ENCODE results near the gene SLC38A10. TPM values are rescaled to one million over a fixed set of nuclear protein-coding genes. Genes with fewer than 3 reads are reported as not detected.

SLC38A10 gene
- total RNA-seq, 1 experiment from 2014 or later = 81.4 TPM

DNA sequence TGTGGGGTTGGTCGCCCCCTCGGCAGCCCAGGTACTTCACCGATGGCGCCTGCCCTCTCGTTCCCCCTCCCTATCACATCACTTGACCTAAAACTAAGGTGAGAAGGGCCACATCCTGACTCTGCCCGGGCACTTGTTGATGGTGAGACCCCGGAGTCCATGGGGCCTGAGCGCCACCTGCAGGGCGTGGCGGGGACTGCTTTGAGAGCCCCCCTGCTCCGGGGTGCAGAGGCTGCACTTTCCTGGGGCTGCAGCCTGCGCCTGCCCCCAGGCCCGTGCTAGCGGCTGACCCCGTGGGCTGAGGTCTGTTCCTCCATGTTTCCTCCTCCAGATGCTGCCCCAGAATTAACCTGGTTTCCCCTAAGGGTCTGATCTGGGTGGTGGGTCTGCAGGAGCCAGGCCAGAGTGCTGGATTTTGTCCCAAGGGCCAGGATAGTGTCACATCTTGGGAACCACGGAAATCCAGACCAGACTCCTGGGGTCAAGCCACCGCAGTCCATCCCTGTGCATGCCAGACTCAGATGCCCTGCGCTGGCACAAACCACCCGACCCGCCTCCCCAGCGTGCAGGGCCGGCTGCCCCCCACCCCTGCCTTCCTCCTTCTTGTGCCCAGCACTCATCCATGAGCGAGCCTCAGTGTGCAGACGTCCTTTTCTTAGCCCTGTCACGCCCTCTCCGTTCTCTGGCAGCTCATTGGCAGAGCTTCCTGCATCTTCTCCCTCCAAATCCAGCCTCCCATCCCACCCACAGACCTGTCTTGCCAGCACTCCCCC lies 53.3 kb downstream of the SLC38A10 start:
- Histone ChIP-seq H3K4me3 (no peak overlapping the region), H3K9me3 (replicated peaks) (no peaks in the 10 kb centered on the region), H3K27ac (no peak overlapping the region), H3K27me3 (replicated peaks) (no peaks in the 10 kb centered on the region), H3K4me1 (replicated peaks) (peaks cover 23% of the 10 kb centered on the region), H3K36me3 (peaks cover 67% of the 10 kb centered on the region)
- DNase-seq (ENCODE audit: low read depth in 1 of 2, low spot score in 2 of 2) = peak in 1 of 2 experiments; percentile 57

DNA sequence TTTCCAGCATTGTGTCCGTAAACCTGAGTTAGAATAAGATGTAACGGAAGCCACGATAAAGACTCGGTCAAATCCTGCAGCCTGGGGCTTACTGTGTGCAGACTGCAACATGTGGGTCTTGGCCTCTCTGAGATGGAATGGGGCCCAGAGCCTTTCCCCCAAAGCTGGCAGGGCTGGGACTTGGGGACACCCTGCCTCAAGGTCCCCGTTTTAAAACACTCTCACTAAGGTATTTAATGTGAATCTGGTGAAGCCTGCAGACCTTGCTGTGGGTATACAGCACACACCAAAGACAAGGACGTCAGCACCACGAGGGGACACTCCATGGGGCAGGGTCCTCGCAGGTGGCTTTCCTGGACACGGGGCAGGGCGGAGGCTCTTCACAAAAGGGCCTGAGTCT lies 53.9 kb downstream of the SLC38A10 start:
- DNase-seq (ENCODE audit: low read depth in 1 of 2, low spot score in 2 of 2) = no peak
- H3K27me3 ChIP-seq (replicated peaks) = no peaks in the 10 kb centered on the region
- H3K36me3 ChIP-seq = peaks cover 60% of the 10 kb centered on the region
- H3K4me3 ChIP-seq = no peak overlapping the region
- H3K4me1 ChIP-seq (replicated peaks) = peaks cover 23% of the 10 kb centered on the region
- H3K9me3 ChIP-seq (replicated peaks) = no peaks in the 10 kb centered on the region
- no peak overlapping the region for H3K27ac ChIP-seq

DNA sequence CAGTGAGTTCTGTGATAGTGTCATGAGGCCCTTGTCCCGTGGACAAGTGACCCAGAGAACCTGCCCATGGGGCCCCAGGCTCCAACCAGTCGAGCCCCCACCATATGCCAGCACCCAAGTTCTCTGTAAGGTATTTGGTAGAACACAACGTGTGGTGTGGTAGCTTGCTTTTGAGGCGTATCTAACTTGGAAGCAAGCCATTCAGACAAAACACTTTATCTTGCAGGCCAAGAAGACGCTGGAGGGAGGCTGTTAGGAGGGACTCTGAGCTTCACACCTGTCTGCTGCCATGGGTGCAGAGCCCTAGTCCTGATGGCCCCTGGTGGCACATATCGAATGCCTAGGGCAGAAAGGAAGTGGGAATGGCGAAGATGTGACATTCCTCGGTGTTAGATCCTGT lies 54.3 kb downstream of the SLC38A10 start:
- DNase-seq (ENCODE audit: low read depth in 1 of 2, low spot score in 2 of 2) = no peak
- no peaks in the 10 kb centered on the region for H3K27me3 ChIP-seq (replicated peaks)
- H3K36me3 ChIP-seq = peaks cover 60% of the 10 kb centered on the region
- H3K4me3 ChIP-seq = no peak overlapping the region
- no peak overlapping the region for H3K27ac ChIP-seq
- H3K9me3 ChIP-seq (replicated peaks) = no peaks in the 10 kb centered on the region
- H3K4me1 ChIP-seq (replicated peaks) = peaks cover 23% of the 10 kb centered on the region

DNA sequence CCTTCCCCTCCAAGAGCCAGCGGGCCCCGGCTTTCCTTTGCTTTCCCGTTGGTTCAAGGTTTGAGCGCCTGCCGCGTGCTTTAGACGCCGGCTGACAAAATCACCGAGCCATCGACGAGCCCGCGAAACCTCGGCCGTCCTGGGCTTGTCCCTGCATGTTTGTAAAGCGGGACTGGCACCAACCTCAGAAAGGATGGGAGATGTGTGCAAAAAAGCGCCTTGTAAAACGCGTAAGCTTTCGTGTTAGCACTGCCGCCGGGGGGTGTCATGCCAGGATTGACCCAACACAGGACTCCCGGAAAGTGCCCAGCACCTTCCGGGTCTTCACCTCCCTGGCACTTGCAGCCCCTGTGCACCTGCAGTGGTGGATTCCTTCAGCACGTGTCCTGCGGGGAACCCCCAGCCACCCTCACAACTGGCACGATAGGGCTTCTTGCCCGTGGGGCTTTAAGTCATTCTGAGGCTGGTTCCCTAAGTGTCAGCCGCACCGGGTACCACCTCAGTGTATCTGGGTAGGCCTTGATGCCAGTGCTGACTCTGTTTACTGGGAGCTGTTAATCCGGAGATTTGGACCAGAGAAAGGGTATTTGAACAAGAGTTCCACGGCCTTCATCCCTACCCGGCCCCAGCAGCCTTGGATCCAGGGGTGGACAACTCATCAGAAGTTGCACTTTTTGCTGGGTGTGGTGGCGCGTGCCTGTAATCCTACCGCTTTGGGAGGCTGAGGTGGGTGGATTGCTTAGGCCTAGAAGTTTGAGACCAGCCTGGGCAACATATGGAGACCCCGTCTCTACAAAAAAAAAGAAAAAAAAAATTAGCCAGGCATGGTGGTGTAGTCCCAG lies 55.2 kb downstream of the SLC38A10 start:
- Histone ChIP-seq H3K4me1 (replicated peaks) (peaks cover 22% of the 10 kb centered on the region), H3K9me3 (replicated peaks) (no peaks in the 10 kb centered on the region), H3K4me3 (peak overlapping the region; percentile 95), H3K36me3 (peaks cover 52% of the 10 kb centered on the region), H3K27ac (peak overlapping the region; percentile 61), H3K27me3 (replicated peaks) (no peaks in the 10 kb centered on the region)
- DNase-seq (ENCODE audit: low read depth in 1 of 2, low spot score in 2 of 2) = no peak

DNA sequence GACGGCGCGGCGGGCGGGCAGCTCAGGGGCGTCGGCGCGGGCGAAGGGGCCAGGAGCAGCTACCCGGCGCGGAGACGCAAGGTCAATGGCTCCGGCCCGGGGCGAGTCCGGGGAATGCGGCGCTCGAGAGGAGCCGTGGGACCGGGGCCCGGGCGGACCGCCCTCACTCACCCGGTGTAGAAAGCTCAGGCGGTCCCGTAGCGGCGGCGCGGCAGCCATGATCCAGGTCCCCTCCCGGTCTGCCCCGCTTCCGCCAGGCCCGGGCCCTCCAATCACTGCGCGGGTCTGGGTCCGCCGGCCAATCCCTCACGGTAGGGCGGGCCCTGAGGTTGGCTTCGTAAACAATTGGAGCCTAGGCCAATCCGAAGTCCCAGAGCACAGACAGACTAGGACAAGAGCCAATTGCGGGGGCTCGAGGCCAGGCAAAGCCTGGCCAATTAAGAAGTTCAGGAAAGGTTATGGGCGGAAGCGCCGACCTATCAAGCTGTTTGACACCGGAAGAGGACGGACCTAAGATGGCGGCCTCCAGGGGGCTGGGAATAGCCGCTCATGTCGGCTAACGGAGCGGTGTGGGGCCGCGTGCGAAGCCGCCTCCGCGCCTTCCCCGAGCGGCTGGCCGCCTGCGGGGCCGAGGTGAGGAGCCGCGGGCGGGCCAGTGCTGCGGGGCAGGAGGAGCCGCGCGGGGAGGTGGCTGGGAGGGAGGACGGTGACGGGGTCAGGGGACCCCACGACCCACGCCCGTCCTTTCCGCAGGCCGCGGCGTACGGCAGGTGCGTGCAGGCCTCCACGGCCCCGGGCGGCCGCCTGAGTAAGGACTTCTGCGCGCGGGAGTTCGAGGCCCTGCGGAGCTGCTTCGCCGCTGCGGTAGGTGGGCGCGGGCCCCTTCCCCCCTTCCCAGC lies 56.0 kb downstream of the SLC38A10 start, which contains the start of the genes NDUFAF8 and TEPSIN:
TSS of gene NDUFAF8 (plus strand) at position 504 of the 899 bp plus-strand sequence. CDS start at position 550, 46 bp downstream.
TSS of gene TEPSIN (minus strand) at position 241 of the 899 bp plus-strand sequence. CDS start at position 219, 22 bp downstream.
- H3K9me3 ChIP-seq (replicated peaks) = no peaks in the 10 kb centered on the region
- H3K27me3 ChIP-seq (replicated peaks) = no peaks in the 10 kb centered on the region
- peak; percentile 98 to 99 for DNase-seq (ENCODE audit: low read depth in 1 of 2, low spot score in 2 of 2)
- peaks cover 16% of the 10 kb centered on the region for H3K4me1 ChIP-seq (replicated peaks)
- H3K36me3 ChIP-seq = peaks cover 44% of the 10 kb centered on the region
- peak within 1 kb of the TSS; percentile 61 for H3K27ac ChIP-seq
- H3K4me3 ChIP-seq = peak within 1 kb of the TSS; percentile 95

DNA sequence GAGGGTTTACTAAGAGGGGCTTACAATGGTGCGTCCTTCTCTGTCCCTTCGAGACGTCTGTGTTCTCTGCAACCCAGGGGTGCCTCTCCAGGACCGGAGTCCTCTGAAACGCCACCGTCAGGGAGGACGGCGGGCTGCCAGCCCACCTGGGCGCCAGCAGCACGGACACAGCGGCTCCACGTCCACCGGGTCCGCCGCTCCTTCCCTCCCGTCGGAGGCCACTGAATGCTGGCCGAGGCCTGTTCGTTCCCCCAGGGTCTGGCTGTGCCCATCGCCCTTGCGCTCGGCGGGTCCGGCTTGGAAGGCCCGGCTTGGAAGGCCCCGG lies 56.7 kb downstream of the SLC38A10 start:
- Histone ChIP-seq H3K36me3 (peaks cover 48% of the 10 kb centered on the region), H3K4me3 (peak overlapping the region; percentile 95), H3K27ac (peak overlapping the region; percentile 39), H3K4me1 (replicated peaks) (peaks cover 16% of the 10 kb centered on the region), H3K27me3 (replicated peaks) (no peaks in the 10 kb centered on the region), H3K9me3 (replicated peaks) (no peaks in the 10 kb centered on the region)
- peak in 1 of 2 experiments; percentile 40 for DNase-seq (ENCODE audit: low read depth in 1 of 2, low spot score in 2 of 2)

DNA sequence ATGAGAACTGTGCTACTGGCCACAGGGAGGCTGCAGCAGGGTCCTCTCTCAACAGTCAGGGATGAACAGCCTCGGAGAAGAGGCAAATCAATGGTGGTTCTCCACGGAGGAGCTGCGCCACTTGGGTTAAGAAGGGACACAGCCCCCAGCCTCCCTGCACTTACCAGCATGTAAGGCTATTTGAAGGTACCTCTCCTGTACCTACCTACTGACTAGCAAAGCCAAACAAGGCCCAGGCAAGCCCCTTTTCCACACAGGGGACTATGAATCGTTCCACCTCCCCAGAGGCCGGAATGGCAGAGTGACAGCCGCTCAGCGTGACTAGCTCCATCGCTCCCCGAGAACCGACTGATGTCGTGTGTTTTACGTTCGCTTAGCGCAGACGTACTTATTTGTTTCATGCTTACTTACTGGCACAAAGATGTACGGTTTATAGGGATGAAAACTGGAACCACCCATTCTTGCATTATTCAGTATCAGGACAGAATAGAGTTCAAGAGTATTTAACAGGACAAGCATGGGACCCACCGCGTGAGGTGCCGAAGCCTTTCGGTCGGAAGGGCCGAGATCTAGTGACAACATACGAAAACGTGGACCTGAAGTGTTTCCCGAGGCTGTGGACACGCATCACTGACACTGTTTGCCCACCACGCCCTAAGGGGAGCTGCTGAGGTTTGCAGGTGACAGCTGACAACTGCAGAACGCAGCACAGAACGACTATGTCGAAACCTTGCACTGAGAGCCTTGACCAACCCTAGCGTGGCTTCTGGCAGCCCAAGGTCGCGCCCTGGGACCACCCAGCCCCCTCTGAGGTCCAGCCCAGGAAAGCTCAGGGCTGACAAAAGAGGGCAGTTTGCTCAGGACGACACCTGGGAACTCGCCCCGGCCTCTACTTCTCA lies 57.3 kb downstream of the SLC38A10 start:
- DNase-seq (ENCODE audit: low read depth in 1 of 2, low spot score in 2 of 2) = no peak
- Histone ChIP-seq H3K9me3 (replicated peaks) (no peaks in the 10 kb centered on the region), H3K4me1 (replicated peaks) (peaks cover 16% of the 10 kb centered on the region), H3K27me3 (replicated peaks) (no peaks in the 10 kb centered on the region), H3K27ac (no peak overlapping the region), H3K36me3 (peaks cover 51% of the 10 kb centered on the region), H3K4me3 (peak overlapping the region; percentile 95)

DNA sequence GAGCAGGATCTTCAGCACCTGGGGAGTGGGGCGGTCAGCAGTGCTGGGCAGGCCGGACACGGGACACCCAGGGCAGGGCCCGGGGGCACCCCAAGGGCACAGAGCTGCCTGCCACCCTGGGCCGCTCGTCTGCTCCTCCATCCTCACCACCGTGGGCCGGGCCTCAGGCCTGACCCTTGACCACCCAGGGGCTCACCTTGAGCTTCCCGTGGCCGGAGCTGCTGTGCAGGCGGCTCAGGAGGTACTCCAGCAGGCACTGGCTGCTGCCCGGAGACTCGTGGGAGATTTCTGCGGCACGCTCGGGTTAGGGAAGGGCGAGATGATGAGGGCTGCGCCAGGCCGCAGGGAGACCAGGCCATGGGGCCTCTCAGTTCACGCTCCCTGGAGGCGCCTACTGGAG lies 58.3 kb downstream of the SLC38A10 start:
- H3K27ac ChIP-seq = no peak overlapping the region
- DNase-seq (ENCODE audit: low read depth in 1 of 2, low spot score in 2 of 2) = no peak
- peaks cover 54% of the 10 kb centered on the region for H3K36me3 ChIP-seq
- H3K4me3 ChIP-seq = no peak overlapping the region
- H3K9me3 ChIP-seq (replicated peaks) = no peaks in the 10 kb centered on the region
- peaks cover 16% of the 10 kb centered on the region for H3K4me1 ChIP-seq (replicated peaks)
- H3K27me3 ChIP-seq (replicated peaks) = no peaks in the 10 kb centered on the region

DNA sequence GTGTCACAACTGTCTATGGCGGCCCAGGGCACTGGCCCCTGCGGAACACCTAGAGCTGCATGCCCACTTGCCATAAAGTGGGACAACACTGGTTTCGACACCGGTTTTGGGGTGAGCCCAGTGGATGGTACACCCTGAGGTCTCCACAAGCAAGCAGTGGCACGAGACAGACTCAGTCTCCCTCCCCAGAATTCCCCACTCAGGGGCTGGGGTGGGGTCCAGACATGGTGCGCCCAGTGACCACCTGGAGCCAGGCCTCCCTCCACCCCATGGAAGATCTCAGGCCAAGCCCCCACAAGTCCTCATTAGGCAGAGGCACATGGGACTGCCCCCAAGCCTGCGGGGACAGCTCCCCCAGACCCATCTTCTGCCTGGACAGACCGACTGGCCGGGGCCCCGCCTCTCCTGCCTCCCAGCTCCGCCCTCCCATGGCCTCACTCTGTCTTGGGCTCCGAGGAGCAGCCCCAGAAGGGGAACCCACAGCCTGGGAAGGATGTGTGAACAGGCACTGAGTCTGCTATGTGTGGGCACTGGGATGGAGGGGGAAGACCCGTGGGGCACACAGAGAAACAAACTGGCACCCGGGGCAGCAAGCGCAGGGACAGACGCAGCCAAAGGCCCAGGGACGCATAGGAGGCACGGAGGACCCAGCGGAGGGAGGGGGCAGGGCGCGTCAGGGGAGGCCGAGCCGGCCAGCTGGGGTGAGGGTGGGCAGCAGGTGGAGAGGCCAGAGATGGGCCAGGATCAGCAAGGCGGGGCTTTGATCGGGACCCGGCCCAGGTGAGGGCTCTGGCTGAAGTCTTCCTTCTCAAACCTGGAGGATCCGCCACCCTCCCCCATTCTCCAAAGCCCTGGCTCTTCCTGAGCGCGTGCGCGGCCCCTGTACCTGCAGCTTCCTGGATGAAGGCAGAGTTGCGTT lies 59.0 kb downstream of the SLC38A10 start:
- Histone ChIP-seq H3K4me1 (replicated peaks) (peaks cover 16% of the 10 kb centered on the region), H3K36me3 (peaks cover 54% of the 10 kb centered on the region), H3K4me3 (no peak overlapping the region), H3K27ac (no peak overlapping the region), H3K27me3 (replicated peaks) (no peaks in the 10 kb centered on the region), H3K9me3 (replicated peaks) (no peaks in the 10 kb centered on the region)
- DNase-seq (ENCODE audit: low read depth in 1 of 2, low spot score in 2 of 2) = no peak

DNA sequence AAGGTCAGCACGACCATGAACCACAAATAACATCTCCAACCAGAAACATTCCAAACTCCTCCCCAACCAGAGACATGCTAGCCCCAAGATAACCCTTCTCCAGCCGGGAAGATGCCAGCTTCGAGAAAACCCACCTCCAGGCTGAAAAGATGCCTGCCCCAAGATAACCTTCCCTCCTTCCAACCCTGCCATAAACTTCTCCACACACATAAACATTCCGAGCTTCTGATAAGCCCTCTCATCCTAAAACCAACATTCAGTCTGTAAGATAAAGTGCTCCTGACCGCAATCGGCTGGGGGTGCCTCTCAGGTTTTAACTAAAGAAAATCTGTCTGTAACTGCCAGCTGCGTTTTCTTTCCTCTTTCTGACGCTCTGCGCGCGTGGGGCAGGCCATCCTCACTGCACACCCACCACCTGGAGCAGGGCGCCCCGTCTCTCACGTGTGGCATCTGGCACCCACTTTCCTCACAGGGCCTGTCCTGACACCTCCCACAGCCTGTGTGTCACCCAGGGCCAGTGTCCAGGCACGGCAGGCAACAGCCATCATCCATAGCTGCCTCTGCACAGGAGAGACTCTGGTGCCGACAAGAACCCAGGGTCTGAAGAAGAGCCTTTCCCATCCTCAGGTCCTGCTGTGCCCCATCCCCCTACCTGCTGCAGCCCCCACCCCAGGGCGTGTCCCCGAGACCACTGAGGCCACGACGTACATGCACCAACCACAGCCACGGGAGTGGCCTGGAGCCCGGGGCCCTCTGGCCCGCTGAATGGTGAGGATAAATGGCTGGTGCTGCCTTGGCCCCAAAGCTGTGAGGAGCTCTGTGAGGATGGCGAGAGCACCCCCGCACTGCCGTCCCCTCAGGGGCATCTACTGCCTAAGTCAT lies 59.9 kb downstream of the SLC38A10 start:
- no peak for DNase-seq (ENCODE audit: low read depth in 1 of 2, low spot score in 2 of 2)
- Histone ChIP-seq H3K4me3 (no peak overlapping the region), H3K27me3 (replicated peaks) (no peaks in the 10 kb centered on the region), H3K36me3 (peaks cover 58% of the 10 kb centered on the region), H3K4me1 (replicated peaks) (peaks cover 14% of the 10 kb centered on the region), H3K27ac (no peak overlapping the region), H3K9me3 (replicated peaks) (no peaks in the 10 kb centered on the region)

DNA sequence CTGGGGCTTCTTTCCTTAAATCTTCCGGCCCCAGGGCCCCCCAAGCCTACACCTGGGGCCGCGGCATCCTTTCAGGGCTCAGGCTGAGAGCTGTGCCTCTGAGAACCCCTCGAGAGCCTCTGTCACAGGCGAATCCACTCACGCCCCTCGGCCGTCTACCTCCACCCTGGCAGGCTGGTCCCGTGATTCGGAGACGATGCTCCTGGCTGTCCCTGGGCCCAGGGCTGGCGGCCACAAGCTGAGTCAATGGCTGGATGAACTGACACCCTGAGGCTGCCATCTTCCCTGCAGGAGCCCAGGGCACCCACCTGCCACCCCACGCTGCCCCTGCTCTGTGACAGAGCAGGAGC lies 60.6 kb downstream of the SLC38A10 start:
- Histone ChIP-seq H3K4me3 (no peak overlapping the region), H3K9me3 (replicated peaks) (no peaks in the 10 kb centered on the region), H3K27ac (no peak overlapping the region), H3K27me3 (replicated peaks) (no peaks in the 10 kb centered on the region), H3K4me1 (replicated peaks) (peaks cover 9% of the 10 kb centered on the region), H3K36me3 (peaks cover 61% of the 10 kb centered on the region)
- DNase-seq (ENCODE audit: low read depth in 1 of 2, low spot score in 2 of 2) = no peak
